CD4-positive, alpha-beta T cell treated with Interleukin-12 subunit alpha and Interleukin-12 subunit beta, for 1 hour (primary cell): ENCODE results near the gene MAP7D1.
"Not testable (repeated sequence)": the region's sequence is repeated elsewhere in the genome, so short reads cannot be mapped to it uniquely, and the experiment has no call there.

ENCODE experiments used
- DNase-seq: peaks from one replicate; pipeline ENCODE4 v3.0.0-alpha.2; 2020

Gene MAP7D1

GRCh38 chr1:36172017-36172747 is 16.2 kb downstream of the MAP7D1 start:
- DNase-seq = no peak

GRCh38 chr1:36172983-36173382 is 17.0 kb downstream of the MAP7D1 start:
- no peak for DNase-seq

GRCh38 chr1:36174713-36175112 is 18.8 kb downstream of the MAP7D1 start:
- DNase-seq = no peak

GRCh38 chr1:36175137-36176095 is 19.5 kb downstream of the MAP7D1 start:
- no peak for DNase-seq

- no peak for DNase-seq
Measured at GRCh38 chr1:36176106-36176949, 20.4 kb downstream of the MAP7D1 start.

GRCh38 chr1:36177589-36178431 is 21.9 kb downstream of the MAP7D1 start:
- DNase-seq = no peak

GRCh38 chr1:36178471-36179219 is 22.7 kb downstream of the MAP7D1 start:
- no peak for DNase-seq

GRCh38 chr1:36179220-36179600 is 23.2 kb downstream of the MAP7D1 start:
- DNase-seq = no peak

- no peak for DNase-seq
Measured at GRCh38 chr1:36182734-36183133, 26.8 kb downstream of the MAP7D1 start.

GRCh38 chr1:36183309-36183856 is 27.4 kb downstream of the MAP7D1 start:
- no peak for DNase-seq

GRCh38 chr1:36187800-36188593 is 32.0 kb downstream of the MAP7D1 start:
- peak; percentile 89 for DNase-seq

GRCh38 chr1:36196805-36197204 is 40.8 kb downstream of the MAP7D1 start:
- DNase-seq = not testable (repeated sequence)

- DNase-seq = no peak
Measured at GRCh38 chr1:36198641-36199040, 42.7 kb downstream of the MAP7D1 start.

- DNase-seq = no peak
Measured at GRCh38 chr1:36199934-36200741, 44.2 kb downstream of the MAP7D1 start.

GRCh38 chr1:36203027-36203553 is 47.1 kb downstream of the MAP7D1 start:
- DNase-seq = no peak

- no peak for DNase-seq
Measured at GRCh38 chr1:36203554-36204346, 47.8 kb downstream of the MAP7D1 start.

GRCh38 chr1:36204347-36204909 is 48.5 kb downstream of the MAP7D1 start:
- DNase-seq = no peak
